ENCODE results near the gene UBE2L3.

The UBE2L3 gene

DNA sequence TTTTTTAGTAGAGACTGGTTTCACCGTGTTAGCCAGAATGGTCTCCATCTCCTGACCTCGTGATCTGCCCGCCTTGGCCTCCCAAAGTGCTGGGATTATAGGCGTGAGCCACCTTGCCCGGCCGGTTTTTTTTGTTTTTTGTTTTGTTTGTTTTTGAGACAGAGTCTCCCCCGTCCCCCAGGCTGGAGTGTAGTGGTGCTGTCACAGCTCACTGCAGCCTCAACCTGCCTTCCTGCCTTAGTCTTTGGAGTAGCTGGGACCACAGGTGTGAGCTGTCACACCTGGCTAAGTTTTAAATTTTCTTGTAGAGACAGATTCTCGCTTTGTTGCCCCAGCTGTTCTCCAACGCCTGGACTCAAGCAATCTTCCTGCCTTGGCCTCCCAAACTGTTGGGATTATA lies 101.5 kb downstream of the UBE2L3 start:
- H3K4me3 ChIP-seq (ENCODE audit: control insufficient read depth, low read depth, low read length) = no peak overlapping the region
- no peak for DNase-seq (ENCODE audit: low read depth)
- TF ChIP-seq, protein P1, sequence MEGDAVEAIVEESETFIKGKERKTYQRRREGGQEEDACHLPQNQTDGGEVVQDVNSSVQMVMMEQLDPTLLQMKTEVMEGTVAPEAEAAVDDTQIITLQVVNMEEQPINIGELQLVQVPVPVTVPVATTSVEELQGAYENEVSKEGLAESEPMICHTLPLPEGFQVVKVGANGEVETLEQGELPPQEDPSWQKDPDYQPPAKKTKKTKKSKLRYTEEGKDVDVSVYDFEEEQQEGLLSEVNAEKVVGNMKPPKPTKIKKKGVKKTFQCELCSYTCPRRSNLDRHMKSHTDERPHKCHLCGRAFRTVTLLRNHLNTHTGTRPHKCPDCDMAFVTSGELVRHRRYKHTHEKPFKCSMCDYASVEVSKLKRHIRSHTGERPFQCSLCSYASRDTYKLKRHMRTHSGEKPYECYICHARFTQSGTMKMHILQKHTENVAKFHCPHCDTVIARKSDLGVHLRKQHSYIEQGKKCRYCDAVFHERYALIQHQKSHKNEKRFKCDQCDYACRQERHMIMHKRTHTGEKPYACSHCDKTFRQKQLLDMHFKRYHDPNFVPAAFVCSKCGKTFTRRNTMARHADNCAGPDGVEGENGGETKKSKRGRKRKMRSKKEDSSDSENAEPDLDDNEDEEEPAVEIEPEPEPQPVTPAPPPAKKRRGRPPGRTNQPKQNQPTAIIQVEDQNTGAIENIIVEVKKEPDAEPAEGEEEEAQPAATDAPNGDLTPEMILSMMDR (IDR thresholded peaks at IDR 0.05; ENCODE audit: control insufficient read depth, insufficient read depth, low read depth, low read length, missing control alignments) = no peak

DNA sequence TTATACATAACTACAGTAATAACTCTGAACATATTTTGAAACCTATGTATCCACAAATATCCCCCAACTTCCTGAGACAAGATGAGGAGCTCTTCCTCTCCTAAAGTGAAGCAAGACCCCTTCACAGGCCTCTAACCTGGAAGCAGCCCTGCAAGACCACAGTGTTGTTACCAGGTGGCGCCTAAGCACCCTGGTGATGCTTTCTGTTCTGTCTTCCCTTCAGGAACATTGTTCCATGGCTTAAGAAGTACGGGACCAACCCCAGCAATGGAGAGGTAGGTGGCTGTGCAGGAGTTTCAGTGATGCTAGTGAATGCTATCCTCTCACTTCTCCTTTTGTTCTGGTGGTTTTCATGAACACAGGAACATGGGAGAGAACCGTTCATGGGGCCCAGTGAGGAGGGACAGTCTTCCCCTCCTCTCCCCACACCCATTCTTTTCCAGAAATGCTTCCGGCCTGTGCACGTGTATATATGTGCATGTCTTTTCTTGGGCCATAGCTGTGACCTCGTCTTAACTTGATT lies 104.7 kb downstream of the UBE2L3 start:
- DNase-seq (ENCODE audit: low read depth) = no peak
- H3K4me3 ChIP-seq (ENCODE audit: control insufficient read depth, low read depth, low read length) = no peak overlapping the region
- TF ChIP-seq, protein P1 (IDR thresholded peaks at IDR 0.05; ENCODE audit: control insufficient read depth, insufficient read depth, low read depth, low read length, missing control alignments) = no peak

Data from AG09309 (cell line).